GM21717 (cell line): ENCODE measurements around the gene THRSP.
A peak's percentile ranks its signal among the peaks of the same experiment; 100 is the strongest.
"Not testable (repeated sequence)": the region's sequence is repeated elsewhere in the genome, so short reads cannot be mapped to it uniquely, and the experiment has no call there.

Experiments
- ATAC-seq: cut with Tn5 transposase; IDR thresholded peaks from one replicate; pipeline ENCODE4 v1.9.1; 2021; ENCODE audit warnings: mild to moderate bottlenecking, moderate library complexity; ENCODE audit not compliant: unreplicated experiment

Gene THRSP

GRCh38 chr11:78062671-78063070 is 990 bp upstream of the THRSP start:
- no peak for ATAC-seq

- ATAC-seq: no peak
Observed at GRCh38 chr11:78065203-78065602, 1.5 kb downstream of the THRSP start.

- ATAC-seq: no peak
Observed at GRCh38 chr11:78066471-78066870, 2.8 kb downstream of the THRSP start.

- ATAC-seq: no peak
Observed at GRCh38 chr11:78067704-78068103, 4.0 kb downstream of the THRSP start.

GRCh38 chr11:78069465-78069864 is 5.8 kb downstream of the THRSP start:
- no peak for ATAC-seq

- no peak for ATAC-seq
Observed at GRCh38 chr11:78070621-78071020, 7.0 kb downstream of the THRSP start.

GRCh38 chr11:78071717-78072116 is 8.1 kb downstream of the THRSP start:
- no peak for ATAC-seq

GRCh38 chr11:78072455-78072854 is 8.8 kb downstream of the THRSP start:
- ATAC-seq: no peak

GRCh38 chr11:78074756-78075155 is 11.1 kb downstream of the THRSP start:
- no peak for ATAC-seq

GRCh38 chr11:78076733-78077403 is 13.2 kb downstream of the THRSP start:
- ATAC-seq: no peak

GRCh38 chr11:78077592-78077991 is 13.9 kb downstream of the THRSP start:
- not testable (repeated sequence) for ATAC-seq

GRCh38 chr11:78078218-78079167 is 14.8 kb downstream of the THRSP start:
- no peak for ATAC-seq

GRCh38 chr11:78079232-78080083 is 15.8 kb downstream of the THRSP start, which contains the start of gene NDUFC2:
TSS of gene NDUFC2 (minus strand) at chr11:78079862. CDS start at chr11:78079744, 118 bp downstream.
- peak; percentile 86 for ATAC-seq

- ATAC-seq: no peak
Observed at GRCh38 chr11:78080084-78080817, 16.6 kb downstream of the THRSP start.

- no peak for ATAC-seq
Observed at GRCh38 chr11:78080818-78081495, 17.3 kb downstream of the THRSP start.

- no peak for ATAC-seq
Observed at GRCh38 chr11:78081583-78081982, 17.9 kb downstream of the THRSP start.

GRCh38 chr11:78082146-78082545 is 18.5 kb downstream of the THRSP start:
- ATAC-seq: no peak

GRCh38 chr11:78083021-78083420 is 19.4 kb downstream of the THRSP start:
- no peak for ATAC-seq

GRCh38 chr11:78084506-78084905 is 20.8 kb downstream of the THRSP start:
- ATAC-seq: not testable (repeated sequence)

GRCh38 chr11:78085972-78086371 is 22.3 kb downstream of the THRSP start:
- ATAC-seq: no peak
